NB4 (cell line): ENCODE measurements around the gene NRG3.

Experiments
- CTCF ChIP-seq: IDR thresholded peaks from one replicate; pipeline ENCODE4 v1.5.1; 2012; ENCODE audit warnings: low read depth, low read length
- POLR2A ChIP-seq: IDR thresholded peaks from 2 replicates; pipeline ENCODE4 v1.6.1; 2011; ENCODE audit warnings: mild to moderate bottlenecking; ENCODE audit not compliant: insufficient read length; ENCODE audit errors: extremely low read depth

- TF ChIP-seq POLR2A: no peak
- no peak for TF ChIP-seq CTCF
Observed at GRCh38 chr10:81914736-81915503, 39.9 kb downstream of the NRG3 start.
